K562 (cell line): ENCODE results near the gene KCNG4. TPM values are rescaled to one million over a fixed set of nuclear protein-coding genes. Genes with fewer than 3 reads are reported as not detected.

Source experiments
- ATAC-seq: fragments of 200-7000 bp; cut with Tn5 transposase; 3 replicates; pipeline ENCODE4 v1.9.1; 2020; ENCODE audit warnings: moderate library complexity
- BruUV-seq: library from RNA; stranded (reverse); fragments of 400-500 nt; replicated peaks from 2 replicates; lab custom pipeline; 2021; lab: Mats Ljungman, UMichigan
- CTCF ChIA-PET: fragments of 300-600 bp; formaldehyde crosslinking; extraction: SDS; loops from one replicate; lab custom pipeline; 2021; ENCODE audit warnings: low intra/inter-chr PET ratio; lab: Yijun Ruan, JAX
- POLR2A ChIA-PET: fragments of 300-600, 350-650 bp; sonication (Branson Sonifier 250); formaldehyde crosslinking; extraction: SDS; loops from one replicate; lab custom pipeline; 2021; ENCODE audit warnings: antibody characterized with exemption, inconsistent platforms; lab: Yijun Ruan, JAX
- DNase-seq, 4 experiments: peaks; one replicate each; pipeline versions ENCODE4 v3.0.0 to v3.0.0-alpha.2; 2011 to 2018; ENCODE audit warnings: low spot score in 3 of 4, mixed read lengths in 3 of 4; ENCODE audit errors: extremely low read depth in 1 of 4
- FAIRE-seq: peaks from 2 replicates; lab custom pipeline; 2011; peaks lifted over from hg19 to GRCh38; lab: Jason Lieb, UNC
- H2AFZ ChIP-seq: 2 replicates; pipeline ENCODE4 v1.6.0; 2011; ENCODE audit warnings: low read depth, low read length, control low read depth, inconsistent platforms
- H3K27ac ChIP-seq: fragments of 200-600 bp; 3 replicates; pipeline ENCODE4 v1.8.0; 2011; ENCODE audit warnings: low read depth, mild to moderate bottlenecking, control low read depth, inconsistent platforms, low read length, moderate library complexity, mixed read lengths; ENCODE audit errors: extremely low read depth
- H3K27me3 ChIP-seq, 2 experiments: fragments of 300-600 bp in 1 of 2; 2 replicates in 1 of 2; 3 replicates in 1 of 2; pipeline versions ENCODE4 v1.6.0 to v1.8.0; 2011; ENCODE audit warnings: inconsistent platforms in 2 of 2, low read length in 2 of 2, mild to moderate bottlenecking in 1 of 2, mixed read lengths in 1 of 2, moderate library complexity in 1 of 2; ENCODE audit not compliant: control insufficient read depth in 2 of 2, insufficient read depth in 2 of 2
- H3K36me3 ChIP-seq: fragments of 300-600 bp; 3 replicates; pipeline ENCODE4 v1.8.0; 2011; ENCODE audit warnings: mild to moderate bottlenecking, low read length, inconsistent platforms; ENCODE audit not compliant: control insufficient read depth, insufficient read depth
- H3K4me1 ChIP-seq, 2 experiments: fragments of 200-600 bp in 1 of 2; replicated peaks in 1 of 2; 2 replicates in 1 of 2; 3 replicates in 1 of 2; pipeline versions ENCODE4 v1.5.1 to v1.8.0; 2011; ENCODE audit warnings: inconsistent platforms in 2 of 2, low read length in 2 of 2, mild to moderate bottlenecking in 1 of 2, mixed read lengths in 1 of 2, moderate library complexity in 1 of 2; ENCODE audit not compliant: control insufficient read depth in 2 of 2, insufficient read depth in 2 of 2
- H3K4me2 ChIP-seq: 2 replicates; pipeline ENCODE4 v1.6.1; 2011; ENCODE audit warnings: low read length, control low read depth, inconsistent platforms, mixed read lengths; ENCODE audit not compliant: insufficient read depth
- H3K4me3 ChIP-seq: fragments of 200-600 bp; sonication (generic), shearing (Covaris generic); 2 replicates; pipeline ENCODE4 v1.5.1; 2016; ENCODE audit warnings: control low read depth, inconsistent platforms
- H3K79me2 ChIP-seq: fragments of 200-600 bp; 3 replicates; pipeline ENCODE4 v1.8.0; 2011; ENCODE audit warnings: low read length, inconsistent platforms; ENCODE audit not compliant: control insufficient read depth, insufficient read depth
- H3K9ac ChIP-seq, 2 experiments: 2 replicates each; pipeline versions ENCODE4 v1.6.0 to v1.6.1; 2011; ENCODE audit warnings: low read depth in 2 of 2, low read length in 2 of 2, control low read depth in 1 of 2, inconsistent platforms in 1 of 2, mild to moderate bottlenecking in 1 of 2, mixed read lengths in 1 of 2; ENCODE audit not compliant: insufficient read depth in 1 of 2
- H3K9me1 ChIP-seq: one replicate; pipeline ENCODE4 v1.6.0; 2011; ENCODE audit warnings: inconsistent platforms, mild to moderate bottlenecking, low read length, moderate library complexity; ENCODE audit not compliant: control insufficient read depth, insufficient read depth
- H3K9me3 ChIP-seq: replicated peaks from 2 replicates; pipeline ENCODE4 v1.5.1; 2011; ENCODE audit warnings: low read depth, low read length, inconsistent platforms; ENCODE audit not compliant: control insufficient read depth, insufficient read depth
- H4K20me1 ChIP-seq: replicated peaks from 2 replicates; pipeline ENCODE4 v1.6.1; 2011; ENCODE audit warnings: low read length, inconsistent platforms, mixed read lengths; ENCODE audit not compliant: control insufficient read depth, insufficient read depth
- CAMTA2 ChIP-seq: fragments of 250-450 bp; sonication (Bioruptor Pico); conservative IDR thresholded peaks from 2 replicates; pipeline ENCODE4 v1.5.1; 2022
- CBFA2T3 ChIP-seq: fragments of 450-650 bp; IDR thresholded peaks from 2 replicates; pipeline ENCODE4 v1.6.1; 2017
- CTCFL ChIP-seq: IDR thresholded peaks from 2 replicates; pipeline ENCODE4 v1.6.1; 2011; ENCODE audit warnings: borderline replicate concordance, low read depth, mild to moderate bottlenecking, moderate library complexity, low read length; ENCODE audit not compliant: insufficient read depth, poor library complexity, severe bottlenecking
- PCBP1 ChIP-seq: fragments of 200-400 bp; formaldehyde crosslinking; IDR thresholded peaks from 2 replicates; pipeline ENCODE4 v1.6.1; 2018; ENCODE audit warnings: mild to moderate bottlenecking, low read depth, low read length; ENCODE audit not compliant: poor library complexity, severe bottlenecking
- SMC3 ChIP-seq: conservative IDR thresholded peaks from 2 replicates; pipeline ENCODE4 v1.6.1; 2011; ENCODE audit warnings: low read depth, low read length, improper control_type of control experiment; ENCODE audit not compliant: insufficient read depth
- TBL1XR1 ChIP-seq, 2 experiments: IDR thresholded peaks; 2 replicates each; pipeline ENCODE4 v1.6.1; 2012; ENCODE audit warnings: improper control_type of control experiment in 2 of 2, low read length in 2 of 2, mild to moderate bottlenecking in 1 of 2
- ZFP1 ChIP-seq: fragments of 450-650 bp; formaldehyde crosslinking; IDR thresholded peaks from 2 replicates; pipeline ENCODE4 v1.4.0; 2020; ENCODE audit warnings: mild to moderate bottlenecking, mixed read lengths
- ZNF280A ChIP-seq: fragments of 450-650 bp; IDR thresholded peaks from 2 replicates; pipeline ENCODE4 v1.6.1; 2018; ENCODE audit warnings: mild to moderate bottlenecking, low read depth; ENCODE audit not compliant: partially characterized antibody
- ZNF3 ChIP-seq: fragments of 250-450 bp; sonication (Bioruptor Pico); IDR thresholded peaks from 2 replicates; pipeline ENCODE4 v1.5.0; 2021; ENCODE audit warnings: mild to moderate bottlenecking, moderate library complexity
- WGBS: fragments of 100-300 bp; shearing (Covaris generic); methylation state at CpG from one replicate; pipeline ENCODE4 v1.1.6; 2016; ENCODE audit warnings: low coverage, mixed read lengths; ENCODE audit not compliant: insufficient coverage; ENCODE audit errors: missing lambda C conversion rate; 5-methylcytosine and 5-hydroxymethylcytosine counted together
- in situ Hi-C: fragments of 300-500 bp; cut with MboI; formaldehyde crosslinking; loops from 4 replicates; pipeline ENCODE4 v1.15.0; 2018; ENCODE audit warnings: inconsistent platforms, mixed read lengths
- intact Hi-C: fragments of 100-400 bp; cut with micrococcal nuclease; formaldehyde crosslinking; loops from 2 replicates; pipeline ENCODE4 v1.14.2; 2022
- polyA plus RNA-seq, 8 experiments: library from polyadenylated mRNA; depleted of rRNA in 4 of 8; stranded (reverse) in 5 of 8; unstranded in 3 of 8; fragments of >200 nt; fragmentation: Nextera tagmentation in 2 of 8; fragmentation: Illumina TruSeq in 1 of 8; extraction: Ambion mirVana in 2 of 8; extraction: Trizol in 1 of 8; gene quantifications; 2 replicates each; pipeline versions ENCODE4 v1.2.1 to v1.2.3, GENCODE V29; 2011 to 2014; ENCODE audit warnings: inconsistent platforms in 1 of 8, missing spikeins in 1 of 8
- total RNA-seq, 7 experiments: library from RNA; depleted of rRNA in 6 of 7; stranded (reverse); fragments of >200 nt in 6 of 7; fragmentation: Illumina TruSeq in 2 of 7; extraction: Trizol in 2 of 7; gene quantifications; 2 replicates each; pipeline versions ENCODE4 v1.2.1 to v1.2.3, GENCODE V29; 2011 to 2021; ENCODE audit warnings: low replicate concordance in 1 of 7

Gene KCNG4
- total and polyA plus RNA-seq, 9 of the 15 experiments (the other 6 are each of a cell fraction or from before 2014, with no cell fraction given): not detected

DNA sequence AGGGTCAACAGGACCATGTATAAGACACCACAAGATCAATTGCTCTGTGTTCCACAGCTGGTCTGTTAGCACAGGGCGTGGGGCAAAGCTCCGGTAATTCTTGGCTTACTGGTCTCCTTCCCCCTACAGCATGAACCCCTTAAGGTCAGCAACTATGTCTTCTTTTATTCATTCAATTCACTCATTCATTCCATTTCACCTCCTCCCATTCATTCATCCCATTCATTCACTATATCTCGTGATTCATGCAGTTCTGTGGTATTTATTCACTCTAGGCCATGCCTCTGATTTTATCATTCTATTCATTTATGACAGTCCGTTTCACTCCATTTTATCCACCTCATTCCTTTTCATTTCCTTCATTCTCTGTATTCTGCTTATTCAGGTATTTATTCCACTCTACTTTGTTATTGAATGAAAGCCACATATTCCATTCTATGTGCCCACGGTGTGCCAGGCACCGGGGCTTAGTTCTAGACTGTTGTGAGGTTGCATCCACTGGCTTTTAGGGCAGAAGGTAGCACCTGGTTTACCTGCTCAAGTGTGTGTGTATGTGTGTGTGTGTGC lies 35.9 kb upstream of the KCNG4 start (continued):
- no peak for TF ChIP-seq CTCFL
- no peak for TF ChIP-seq ZFP1 (CRISPR knock-in tag)
- TF ChIP-seq TBL1XR1 (IDR thresholded peaks at IDR 0.05; ENCODE audit: low read length in 2 of 2): no peak

DNA sequence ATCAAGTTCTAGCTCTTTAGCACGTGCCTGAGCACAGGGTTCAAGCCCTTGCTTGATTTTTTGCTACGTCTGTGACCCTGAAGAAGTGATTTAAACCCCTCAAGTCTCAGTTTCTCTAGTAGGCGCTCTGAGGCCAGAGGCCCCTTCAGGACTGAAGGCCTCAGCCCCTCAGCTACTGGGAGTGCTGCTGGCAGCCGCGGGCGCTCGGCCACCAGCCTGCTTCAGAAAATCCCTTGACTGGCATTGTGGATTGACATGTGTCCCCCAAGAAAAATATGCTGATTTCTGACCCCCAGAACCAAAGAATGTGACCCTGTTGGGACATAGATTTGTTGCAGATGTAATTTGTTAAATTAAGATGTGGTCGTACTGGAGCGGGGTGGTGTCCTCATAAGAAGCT lies 34.7 kb upstream of the KCNG4 start:
- Histone ChIP-seq H3K9ac (no peak overlapping the region), H3K4me2 (no peak overlapping the region), H3K4me3 (no peak overlapping the region), H3K4me1 (no peaks in the 10 kb centered on the region), H2AFZ (no peak overlapping the region), H3K79me2 (no peaks in the 10 kb centered on the region), H3K9me3 (no peaks in the 10 kb centered on the region)
- intact Hi-C loops: no loop called here
- no peak for FAIRE-seq
- ATAC-seq: no peak
- no peak for DNase-seq
- in situ Hi-C loops: no loop called here
- ChIA-PET CTCF (no interaction called here), POLR2A (interaction anchor here (0.6 to 0.7 kb wide), 2 partner anchors 32 to 314 kb away, joined by 3 to 4 read pairs; no protein-coding TSS in a partner anchor)
- 2% methylated on average over 9 of the region's 9 CpGs for WGBS
- no TSS peak for BruUV-seq
- TF ChIP-seq PCBP1 (no peak), SMC3 (no peak), ZNF280A (no peak), CBFA2T3 (no peak), CAMTA2 (no peak), ZNF3 (CRISPR knock-in tag) (no peak)
- TF ChIP-seq, all 486 proteins: peak for 0
- no peaks in the 10 kb centered on the region for H3K36me3 ChIP-seq
- H3K27me3 ChIP-seq: peaks cover 36 to 64% of the 10 kb centered on the region in 2 experiments
- H3K27ac ChIP-seq: no peak overlapping the region
- H4K20me1 ChIP-seq: peaks cover 2% of the 10 kb centered on the region; the same call in 1 of the 2 replicates
- H3K9me1 ChIP-seq: no peaks in the 10 kb centered on the region
